Parathyroid adenoma (tissue), 2 donors: ENCODE results near the gene SLC16A9.

ENCODE experiments used
- H2AFZ ChIP-seq: fragments of 300-600 bp; sonication (generic); one replicate; pipeline ENCODE4 v1.7.0; 2017; ENCODE audit warnings: antibody characterized with exemption, mild to moderate bottlenecking
- H3K27ac ChIP-seq: fragments of 300-600 bp; sonication (generic); one replicate; pipeline ENCODE4 v1.7.0; 2017
- H3K27me3 ChIP-seq: fragments of 300-600 bp; sonication (generic); one replicate; pipeline ENCODE4 v1.7.0; 2017; ENCODE audit warnings: low read length; ENCODE audit not compliant: control insufficient read depth, insufficient read depth
- H3K36me3 ChIP-seq: fragments of 300-600 bp; sonication (generic); one replicate; pipeline ENCODE4 v1.7.0; 2017; ENCODE audit warnings: low read length; ENCODE audit not compliant: control insufficient read depth, insufficient read depth
- H3K4me1 ChIP-seq: fragments of 300-600 bp; sonication (generic); one replicate; pipeline ENCODE4 v1.7.0; 2017; ENCODE audit warnings: control low read depth
- H3K4me2 ChIP-seq: fragments of 300-600 bp; sonication (generic); one replicate; pipeline ENCODE4 v1.7.0; 2017; ENCODE audit warnings: low read length
- H3K4me3 ChIP-seq: fragments of 300-600 bp; sonication (generic); one replicate; pipeline ENCODE4 v1.7.0; 2017; ENCODE audit warnings: low read depth, low read length
- H3K79me2 ChIP-seq: fragments of 300-600 bp; sonication (generic); one replicate; pipeline ENCODE4 v1.7.0; 2017; ENCODE audit warnings: control low read depth
- H3K9ac ChIP-seq: fragments of 300-600 bp; sonication (generic); one replicate; pipeline ENCODE4 v1.7.0; 2017; ENCODE audit warnings: mild to moderate bottlenecking
- H3K9me3 ChIP-seq: fragments of 300-600 bp; sonication (generic); one replicate; pipeline ENCODE4 v1.7.0; 2017; ENCODE audit warnings: low read length; ENCODE audit not compliant: control insufficient read depth
- CTCF ChIP-seq: fragments of 300-600 bp; sonication (generic); IDR thresholded peaks from one replicate; pipeline ENCODE4 v1.7.0; 2017; ENCODE audit warnings: antibody characterized with exemption, mild to moderate bottlenecking
- donor health status: primary hyperparathyroidism.

The SLC16A9 gene

GRCh38 chr10:59713196-59713821 is 3.7 kb upstream of the SLC16A9 start:
- H3K9me3 ChIP-seq = no peaks in the 10 kb centered on the region
- no peaks in the 10 kb centered on the region for H3K27me3 ChIP-seq
- H3K27ac ChIP-seq = no peak overlapping the region
- no peaks in the 10 kb centered on the region for H3K4me1 ChIP-seq
- H3K79me2 ChIP-seq = no peaks in the 10 kb centered on the region
- H3K4me3 ChIP-seq = no peak overlapping the region
- no peak overlapping the region for H2AFZ ChIP-seq
- no peak for TF ChIP-seq CTCF
- H3K4me2 ChIP-seq = no peak overlapping the region
- no peak overlapping the region for H3K9ac ChIP-seq
- no peaks in the 10 kb centered on the region for H3K36me3 ChIP-seq

GRCh38 chr10:59711871-59712494 is 2.3 kb upstream of the SLC16A9 start:
- H3K4me3 ChIP-seq = no peak overlapping the region
- H3K79me2 ChIP-seq = no peaks in the 10 kb centered on the region
- no peaks in the 10 kb centered on the region for H3K27me3 ChIP-seq
- H3K27ac ChIP-seq = peak overlapping the region; percentile 8
- peak overlapping the region; percentile 19 for H3K4me2 ChIP-seq
- no peaks in the 10 kb centered on the region for H3K9me3 ChIP-seq
- TF ChIP-seq CTCF = no peak
- no peaks in the 10 kb centered on the region for H3K36me3 ChIP-seq
- H2AFZ ChIP-seq = peak overlapping the region; percentile 2
- no peaks in the 10 kb centered on the region for H3K4me1 ChIP-seq
- H3K9ac ChIP-seq = no peak overlapping the region

GRCh38 chr10:59708816-59709394 is 745 bp downstream of the SLC16A9 start:
- H3K79me2 ChIP-seq = peaks cover 3% of the 10 kb centered on the region
- H3K4me3 ChIP-seq = peak overlapping the region; percentile 66
- TF ChIP-seq CTCF = no peak
- no peak overlapping the region for H3K9ac ChIP-seq
- H3K27me3 ChIP-seq = no peaks in the 10 kb centered on the region
- peak overlapping the region; percentile 79 for H2AFZ ChIP-seq
- H3K9me3 ChIP-seq = no peaks in the 10 kb centered on the region
- no peaks in the 10 kb centered on the region for H3K36me3 ChIP-seq
- peak overlapping the region; percentile 76 for H3K4me2 ChIP-seq
- no peaks in the 10 kb centered on the region for H3K4me1 ChIP-seq
- H3K27ac ChIP-seq = peak overlapping the region; percentile 40

- H3K79me2 ChIP-seq = peaks cover 3% of the 10 kb centered on the region
- H2AFZ ChIP-seq = no peak overlapping the region
- H3K9ac ChIP-seq = no peak overlapping the region
- TF ChIP-seq CTCF = no peak
- no peak overlapping the region for H3K27ac ChIP-seq
- H3K4me1 ChIP-seq = no peaks in the 10 kb centered on the region
- H3K4me2 ChIP-seq = no peak overlapping the region
- H3K4me3 ChIP-seq = no peak overlapping the region
- no peaks in the 10 kb centered on the region for H3K27me3 ChIP-seq
- H3K9me3 ChIP-seq = no peaks in the 10 kb centered on the region
- no peaks in the 10 kb centered on the region for H3K36me3 ChIP-seq
Observed at GRCh38 chr10:59706851-59707797, 2.5 kb downstream of the SLC16A9 start.
